Smooth muscle cell (in vitro differentiated cells): ENCODE data around the gene CDK5RAP2. TPM values are rescaled to one million over a fixed set of nuclear protein-coding genes. Genes with fewer than 3 reads are reported as not detected.
A peak's percentile ranks its signal among the peaks of the same experiment; 100 is the strongest.

Experiments used
- DNase-seq: peaks from one replicate; lab custom pipeline; 2025; ENCODE audit not compliant: unreplicated experiment; lab: John Stamatoyannopoulos, UW
- H2AFZ ChIP-seq: fragments of 200-600 bp; sonication (generic); 2 replicates; pipeline ENCODE4 v1.6.0; 2016; ENCODE audit warnings: antibody characterized with exemption, low read depth, mild to moderate bottlenecking
- H3F3A ChIP-seq: fragments of 200-600 bp; sonication (generic); 2 replicates; pipeline ENCODE4 v1.6.0; 2017; ENCODE audit warnings: antibody characterized with exemption, low read depth
- H3K27ac ChIP-seq: fragments of 200-600 bp; sonication (generic); 2 replicates; pipeline ENCODE4 v1.5.1; 2016; ENCODE audit warnings: low read depth, mild to moderate bottlenecking
- H3K27me3 ChIP-seq: fragments of 200-600 bp; sonication (generic); 2 replicates; pipeline ENCODE4 v1.6.1; 2016; ENCODE audit warnings: low read depth, mild to moderate bottlenecking
- H3K36me3 ChIP-seq: fragments of 200-600 bp; sonication (generic); 2 replicates; pipeline ENCODE4 v1.5.1; 2016; ENCODE audit warnings: low read depth
- H3K4me1 ChIP-seq: fragments of 200-600 bp; sonication (generic); 2 replicates; pipeline ENCODE4 v1.5.1; 2016; ENCODE audit warnings: low read depth
- H3K4me2 ChIP-seq: fragments of 200-600 bp; sonication (generic); 2 replicates; pipeline ENCODE4 v1.6.0; 2016; ENCODE audit warnings: mild to moderate bottlenecking
- H3K4me3 ChIP-seq: fragments of 200-600 bp; sonication (generic); 2 replicates; pipeline ENCODE4 v1.5.1; 2016; ENCODE audit warnings: mild to moderate bottlenecking
- H3K79me2 ChIP-seq: fragments of 200-600 bp; sonication (generic); 2 replicates; pipeline ENCODE4 v1.6.0; 2016; ENCODE audit warnings: low read depth, mild to moderate bottlenecking
- H3K9ac ChIP-seq: fragments of 200-600 bp; sonication (generic); 2 replicates; pipeline ENCODE4 v1.6.0; 2016; ENCODE audit warnings: low read depth
- H3K9me3 ChIP-seq: fragments of 200-600 bp; sonication (generic); replicated peaks from 2 replicates; pipeline ENCODE4 v1.5.1; 2016; ENCODE audit warnings: low read depth
- H4K20me1 ChIP-seq: fragments of 200-600 bp; sonication (generic); 2 replicates; pipeline ENCODE4 v1.6.0; 2016; ENCODE audit warnings: low read depth
- CTCF ChIP-seq: fragments of 200-600 bp; sonication (generic); IDR thresholded peaks from 2 replicates; pipeline ENCODE4 v1.5.1; 2017; ENCODE audit warnings: borderline replicate concordance, mild to moderate bottlenecking, antibody characterized with exemption; ENCODE audit not compliant: insufficient read depth, poor library complexity, severe bottlenecking
- WGBS: methylation state at CpG from one replicate; pipeline ENCODE4 v1.1.7; 2016; ENCODE audit warnings: low lambda C conversion rate; 5-methylcytosine and 5-hydroxymethylcytosine counted together
- polyA plus RNA-seq: library from polyadenylated mRNA; unstranded; fragments of >200 nt; fragmentation: Nextera tagmentation; extraction: Ambion mirVana; gene quantifications from 2 replicates; pipeline ENCODE4 v1.2.1, GENCODE V29; 2016
- total RNA-seq: library from RNA; depleted of rRNA; stranded (reverse); fragments of >200 nt; gene quantifications from 2 replicates; pipeline ENCODE4 v1.2.3, GENCODE V29; 2014

CDK5RAP2 gene
- total and polyA plus RNA-seq, 2 experiments from 2014 or later: 33.7 to 38.3 TPM

- Histone ChIP-seq H3K9ac (no peak overlapping the region), H3K4me1 (peaks cover 4% of the 10 kb centered on the region), H3K36me3 (no peaks in the 10 kb centered on the region), H3K9me3 (no peaks in the 10 kb centered on the region), H3K27me3 (no peaks in the 10 kb centered on the region), H3K79me2 (no peaks in the 10 kb centered on the region), H4K20me1 (no peaks in the 10 kb centered on the region), H3K4me3 (peak overlapping the region; percentile 6), H3K4me2 (peak overlapping the region; percentile 67), H2AFZ (no peak overlapping the region), H3K27ac (no peak overlapping the region), H3F3A (no peaks in the 10 kb centered on the region)
- DNase-seq: no peak
- TF ChIP-seq CTCF: peak; percentile 90
- WGBS: 54% methylated on average over 8 of the region's 8 CpGs
Measured at GRCh38 chr9:120619751-120620655, 40.0 kb upstream of the CDK5RAP2 start.

- H3K4me2 ChIP-seq: no peak overlapping the region
- TF ChIP-seq CTCF: no peak
- H3K9me3 ChIP-seq: no peaks in the 10 kb centered on the region
- H4K20me1 ChIP-seq: no peaks in the 10 kb centered on the region
- H3K4me3 ChIP-seq: no peak overlapping the region
- no peaks in the 10 kb centered on the region for H3K79me2 ChIP-seq
- no peaks in the 10 kb centered on the region for H3F3A ChIP-seq
- peaks cover 4% of the 10 kb centered on the region for H3K4me1 ChIP-seq
- H3K36me3 ChIP-seq: no peaks in the 10 kb centered on the region
- no peak overlapping the region for H3K27ac ChIP-seq
- no peak overlapping the region for H2AFZ ChIP-seq
- DNase-seq: no peak
- H3K27me3 ChIP-seq: no peaks in the 10 kb centered on the region
- no peak overlapping the region for H3K9ac ChIP-seq
Measured at GRCh38 chr9:120616966-120617935, 37.3 kb upstream of the CDK5RAP2 start.

GRCh38 chr9:120612218-120612617, 32.3 kb upstream of the CDK5RAP2 start:
- no peak for DNase-seq
- Histone ChIP-seq H3K36me3 (no peaks in the 10 kb centered on the region), H3K79me2 (no peaks in the 10 kb centered on the region), H2AFZ (no peak overlapping the region), H3K4me3 (no peak overlapping the region), H3F3A (no peaks in the 10 kb centered on the region), H3K4me1 (no peaks in the 10 kb centered on the region), H3K27ac (no peak overlapping the region), H3K4me2 (no peak overlapping the region), H3K9me3 (no peaks in the 10 kb centered on the region), H4K20me1 (no peaks in the 10 kb centered on the region), H3K27me3 (no peaks in the 10 kb centered on the region), H3K9ac (no peak overlapping the region)
- TF ChIP-seq CTCF: no peak
- 61% methylated on average over 1 of the region's 1 CpG for WGBS
